Small intestine (tissue), 7 donors: Measurements from ENCODE around the gene DLX3. TPM values are rescaled to one million over a fixed set of nuclear protein-coding genes. Genes with fewer than 3 reads are reported as not detected.
A peak's percentile ranks its signal among the peaks of the same experiment; 100 is the strongest.

ENCODE experiments used
- DNase-seq, 2 donors: peaks; one replicate each; pipeline versions ENCODE4 v3.0.0 to v3.0.0-alpha.2; 2013
- FAIRE-seq: peaks from 2 replicates; lab custom pipeline; 2012; peaks lifted over from hg19 to GRCh38; lab: Jason Lieb, UNC
- H3K27ac ChIP-seq, 3 donors: one replicate each; pipeline ENCODE4 v1.5.1; 2013; ENCODE audit warnings: low read length in 2 of 3, mild to moderate bottlenecking in 2 of 3, control low read depth in 1 of 3, inconsistent platforms in 1 of 3, low read depth in 1 of 3, moderate library complexity in 1 of 3
- H3K27me3 ChIP-seq, 3 donors: one replicate each; pipeline ENCODE4 v1.6.1; 2013; ENCODE audit warnings: low read length in 3 of 3, inconsistent platforms in 1 of 3; ENCODE audit not compliant: control insufficient read depth in 3 of 3, insufficient read depth in 3 of 3
- H3K36me3 ChIP-seq, 3 donors: one replicate each; pipeline ENCODE4 v1.6.1; 2013; ENCODE audit warnings: low read length in 3 of 3, inconsistent platforms in 1 of 3, low read depth in 1 of 3, mild to moderate bottlenecking in 1 of 3, moderate library complexity in 1 of 3; ENCODE audit not compliant: control insufficient read depth in 3 of 3, insufficient read depth in 2 of 3
- H3K4me1 ChIP-seq, 3 donors: one replicate each; pipeline ENCODE4 v1.6.1; 2013; ENCODE audit warnings: low read length in 2 of 3, inconsistent platforms in 1 of 3, low read depth in 1 of 3, mild to moderate bottlenecking in 1 of 3, moderate library complexity in 1 of 3; ENCODE audit not compliant: control insufficient read depth in 3 of 3, insufficient read depth in 2 of 3
- H3K4me3 ChIP-seq, 3 donors: one replicate each; pipeline ENCODE4 v1.5.1; 2013; ENCODE audit warnings: low read length in 3 of 3, control low read depth in 1 of 3, inconsistent platforms in 1 of 3, low read depth in 1 of 3, mild to moderate bottlenecking in 1 of 3, moderate library complexity in 1 of 3
- H3K9me3 ChIP-seq, 2 donors: one replicate each; pipeline ENCODE4 v1.6.1; 2013; ENCODE audit warnings: low read depth in 1 of 2, low read length in 1 of 2; ENCODE audit not compliant: control insufficient read depth in 2 of 2, insufficient read depth in 1 of 2
- WGBS, 3 donors: extraction: QIAGEN DNeasy Blood & Tissue Kit; methylation state at CpG; one replicate each; pipeline ENCODE4 v1.1.7; 2013; 5-methylcytosine and 5-hydroxymethylcytosine counted together
- polyA plus RNA-seq, 4 donors: library from polyadenylated mRNA; stranded (reverse) in 3 of 4; unstranded in 1 of 4; fragments of 200-250 nt in 3 of 4; fragments of 120-200 nt in 1 of 4; gene quantifications; one replicate each; pipeline versions ENCODE4 v1.2.1 to v1.2.3, GENCODE V29; 2013
- donor health status: healthy with polysubstance abuse.
- donor health status: control.
- donor health status: control.
- donor health status: Bipolar disorder and iron deficiency.
- donor health status: healthy.

Gene DLX3
- polyA plus RNA-seq, 4 donors: 0.06 to 1.4 TPM; not detected in 2

GRCh38 chr17:49998836-49999511 lies 4.0 kb upstream of the DLX3 start:
- H3K27me3 ChIP-seq: peaks cover 6 to 69% (median 40%) of the 10 kb centered on the region in 3 donors

DNA sequence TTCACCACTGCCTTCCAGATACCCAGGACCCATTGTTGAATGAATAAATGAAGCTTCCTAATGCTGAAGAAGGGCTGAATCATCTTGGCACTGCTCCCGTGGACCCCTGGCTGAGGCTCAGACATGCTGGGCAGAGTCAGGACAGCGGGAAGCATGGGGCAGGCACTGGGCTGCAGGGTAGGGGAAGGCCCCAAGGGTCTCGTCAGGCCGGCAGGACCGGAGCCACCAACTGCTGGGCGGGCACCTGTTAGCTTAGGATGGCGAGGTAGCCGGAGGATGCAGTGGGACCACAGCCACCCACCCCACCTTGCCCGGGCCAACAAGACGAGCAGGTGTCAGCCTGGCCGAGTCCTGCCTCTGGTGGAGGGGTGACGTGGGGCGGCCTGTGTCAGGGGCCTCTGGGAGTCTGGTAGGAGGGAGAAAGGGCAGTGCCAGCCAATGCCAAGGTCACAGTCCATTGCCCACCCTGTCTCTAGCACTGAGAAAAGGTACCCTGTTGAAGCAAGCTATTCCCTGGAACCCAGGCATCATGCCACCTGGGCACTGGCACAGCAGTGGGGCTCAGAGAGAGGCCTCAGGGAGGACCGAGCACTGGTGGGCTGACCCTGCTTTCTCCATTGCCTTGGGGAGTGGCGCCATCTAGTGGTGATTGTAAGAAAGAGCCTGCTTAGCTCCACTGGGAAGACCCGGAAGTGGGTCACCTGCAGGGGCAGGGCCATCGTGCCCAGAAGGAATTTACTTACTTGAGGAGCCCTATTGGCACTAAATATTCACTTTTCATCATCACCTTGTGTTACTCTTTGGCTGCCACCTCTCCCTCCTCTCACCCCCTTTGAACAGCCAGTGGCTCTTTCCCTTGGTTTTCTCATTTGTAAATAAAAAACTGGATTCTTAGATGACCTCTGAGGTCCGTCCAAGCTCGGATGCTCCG lies 3.0 kb upstream of the DLX3 start:
- H3K4me3 ChIP-seq: no peak overlapping the region
- peaks cover 9 to 75% (median 43%) of the 10 kb centered on the region in 3 donors for H3K27me3 ChIP-seq
- no peak overlapping the region for H3K27ac ChIP-seq
- no peaks in the 10 kb centered on the region for H3K9me3 ChIP-seq
- peaks cover 2 to 10% (median 3%) of the 10 kb centered on the region in 3 donors for H3K4me1 ChIP-seq
- no peak for FAIRE-seq
- no peaks in the 10 kb centered on the region for H3K36me3 ChIP-seq
- 32 to 40% (median 35%) methylated on average over 20 of the region's 20 CpGs for WGBS, 3 donors
- peak; percentile 87 to 91 for DNase-seq

More at GRCh38 chr17:49998836-49999511, 4.0 kb upstream of the DLX3 start:
- Histone ChIP-seq H3K4me1 (peaks cover 0 to 10% (median 2%) of the 10 kb centered on the region in 3 donors), H3K9me3 (no peaks in the 10 kb centered on the region), H3K4me3 (no peak overlapping the region), H3K36me3 (no peaks in the 10 kb centered on the region), H3K27ac (no peak overlapping the region)
- DNase-seq (no peak), FAIRE-seq (no peak)
- 49 to 60% (median 59%) methylated on average over 11 of the region's 11 CpGs for WGBS, 3 donors

DNA sequence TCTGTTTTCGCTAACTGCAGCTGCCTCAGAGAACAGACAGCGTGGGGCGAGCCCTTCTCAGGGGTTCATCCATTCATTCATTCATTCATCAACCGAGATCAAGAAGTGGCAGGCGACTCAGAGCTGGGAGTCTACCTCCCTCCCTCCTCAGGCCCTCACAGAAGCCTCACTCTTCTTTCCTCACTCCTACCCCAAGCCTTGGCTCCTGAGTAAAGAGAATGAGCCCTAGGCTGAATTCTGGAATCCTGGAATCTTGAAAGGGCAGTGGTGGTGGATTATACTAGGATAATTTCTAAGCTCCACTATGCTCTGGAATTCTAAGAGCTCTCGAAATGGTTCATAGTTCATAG lies 2.3 kb upstream of the DLX3 start:
- DNase-seq: no peak
- Histone ChIP-seq H3K4me1 (peaks cover 2 to 10% (median 3%) of the 10 kb centered on the region in 3 donors), H3K27me3 (peaks cover 10 to 82% (median 49%) of the 10 kb centered on the region in 3 donors), H3K27ac (no peak overlapping the region), H3K36me3 (no peaks in the 10 kb centered on the region), H3K9me3 (no peaks in the 10 kb centered on the region), H3K4me3 (no peak overlapping the region)
- FAIRE-seq: no peak
- WGBS, 3 donors: 6 to 21% (median 10%) methylated on average over 6 of the region's 6 CpGs

GRCh38 chr17:49996495-49997300 lies 1.7 kb upstream of the DLX3 start:
- Histone ChIP-seq H3K27ac (no peak overlapping the region), H3K4me3 (peak overlapping the region in 2 of 3 donors; percentile 33), H3K9me3 (no peaks in the 10 kb centered on the region), H3K4me1 (peaks cover 2 to 10% (median 3%) of the 10 kb centered on the region in 3 donors), H3K36me3 (no peaks in the 10 kb centered on the region), H3K27me3 (peaks cover 10 to 82% (median 53%) of the 10 kb centered on the region in 3 donors)
- FAIRE-seq: no peak
- WGBS, 3 donors: 0 to 2% (median 0%) methylated on average over 45 to 58 of the region's 58 CpGs
- peak; percentile 22 to 70 for DNase-seq

GRCh38 chr17:49996121-49996494 lies 1.1 kb upstream of the DLX3 start:
- DNase-seq (no peak), FAIRE-seq (no peak)
- no peak overlapping the region for H3K4me3 ChIP-seq
- no peak overlapping the region for H3K27ac ChIP-seq
- no peaks in the 10 kb centered on the region for H3K36me3 ChIP-seq
- H3K27me3 ChIP-seq: peaks cover 10 to 82% (median 53%) of the 10 kb centered on the region in 3 donors
- peaks cover 2 to 10% (median 3%) of the 10 kb centered on the region in 3 donors for H3K4me1 ChIP-seq
- no peaks in the 10 kb centered on the region for H3K9me3 ChIP-seq
- WGBS, 3 donors: 35 to 49% (median 49%) methylated on average over 7 of the region's 7 CpGs

DNA sequence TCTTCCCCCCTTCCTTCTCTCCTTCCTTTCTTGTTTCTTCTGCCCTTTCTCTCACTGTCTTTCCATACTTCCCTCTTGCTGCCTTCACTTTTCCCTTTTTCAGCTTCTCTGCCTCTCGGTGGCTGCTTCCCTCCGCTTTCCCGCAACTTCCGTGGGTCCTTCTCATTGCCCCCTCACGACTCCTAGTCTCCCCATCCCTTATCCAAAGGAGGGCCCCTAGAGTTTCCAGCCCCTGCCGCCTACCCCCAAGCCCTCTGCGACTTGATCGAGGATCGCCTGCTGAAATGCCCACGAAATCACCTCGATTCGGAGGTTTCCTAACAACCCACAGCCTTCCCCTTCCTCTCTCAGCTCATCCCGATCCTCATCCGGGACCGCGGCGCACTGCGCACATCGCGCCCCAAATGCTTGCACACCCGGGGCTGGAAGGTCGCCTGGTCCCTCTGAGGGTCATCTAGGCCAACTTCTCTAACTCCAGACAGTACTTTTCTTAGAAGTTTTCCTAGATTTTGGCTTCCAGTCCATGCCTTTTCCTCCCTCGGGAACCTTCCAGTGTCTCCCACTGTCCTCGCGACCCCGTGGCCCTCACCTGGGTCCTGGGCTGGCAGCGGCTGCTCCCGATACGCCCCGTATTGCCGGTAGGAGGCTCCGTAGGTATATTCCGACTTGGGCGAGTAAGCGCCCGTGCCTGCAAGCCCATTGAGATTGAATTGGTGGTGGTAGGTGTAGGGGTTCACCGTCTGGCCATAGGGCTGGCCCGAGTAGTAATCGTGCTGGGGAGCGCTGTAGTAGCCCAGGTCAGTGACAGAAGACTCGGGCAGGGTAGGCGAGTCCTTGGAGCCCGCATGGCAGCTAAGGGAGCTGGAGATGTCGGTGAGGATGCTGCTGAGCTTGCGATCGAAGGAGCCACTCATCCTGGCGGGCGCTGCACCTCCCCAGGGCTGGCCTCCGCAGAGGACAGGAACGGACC lies 654 bp downstream of the DLX3 start:
- H3K36me3 ChIP-seq: no peaks in the 10 kb centered on the region
- no peak overlapping the region for H3K4me3 ChIP-seq
- peaks cover 2 to 10% (median 3%) of the 10 kb centered on the region in 3 donors for H3K4me1 ChIP-seq
- no peaks in the 10 kb centered on the region for H3K9me3 ChIP-seq
- DNase-seq (peak in 1 of 2 donors; percentile 33), FAIRE-seq (no peak)
- 4 to 16% (median 12%) methylated on average over 50 of the region's 50 CpGs for WGBS, 3 donors
- no peak overlapping the region for H3K27ac ChIP-seq
- H3K27me3 ChIP-seq: peaks cover 10 to 87% (median 60%) of the 10 kb centered on the region in 3 donors

GRCh38 chr17:49993423-49994060 lies 1.5 kb downstream of the DLX3 start:
- H3K27me3 ChIP-seq: peaks cover 10 to 90% (median 56%) of the 10 kb centered on the region in 3 donors
- H3K9me3 ChIP-seq: no peaks in the 10 kb centered on the region
- H3K36me3 ChIP-seq: no peaks in the 10 kb centered on the region
- FAIRE-seq (no peak), DNase-seq (peak; percentile 27 to 63)
- WGBS, 3 donors: 0 to 2% (median 1%) methylated on average over 63 to 77 of the region's 77 CpGs
- peak overlapping the region in 2 of 3 donors; percentile 2 to 46 for H3K4me3 ChIP-seq
- peaks cover 2 to 10% (median 3%) of the 10 kb centered on the region in 3 donors for H3K4me1 ChIP-seq
- H3K27ac ChIP-seq: no peak overlapping the region
